HG02885 (cell line): ENCODE results near the gene MRFAP1L1.
"Not testable (repeated sequence)": the region's sequence is repeated elsewhere in the genome, so short reads cannot be mapped to it uniquely, and the experiment has no call there.

Experiments
- ATAC-seq: cut with Tn5 transposase; IDR thresholded peaks from one replicate; pipeline ENCODE4 v1.9.1; 2021; ENCODE audit warnings: mild to moderate bottlenecking; ENCODE audit not compliant: unreplicated experiment, poor library complexity

MRFAP1L1 gene

DNA sequence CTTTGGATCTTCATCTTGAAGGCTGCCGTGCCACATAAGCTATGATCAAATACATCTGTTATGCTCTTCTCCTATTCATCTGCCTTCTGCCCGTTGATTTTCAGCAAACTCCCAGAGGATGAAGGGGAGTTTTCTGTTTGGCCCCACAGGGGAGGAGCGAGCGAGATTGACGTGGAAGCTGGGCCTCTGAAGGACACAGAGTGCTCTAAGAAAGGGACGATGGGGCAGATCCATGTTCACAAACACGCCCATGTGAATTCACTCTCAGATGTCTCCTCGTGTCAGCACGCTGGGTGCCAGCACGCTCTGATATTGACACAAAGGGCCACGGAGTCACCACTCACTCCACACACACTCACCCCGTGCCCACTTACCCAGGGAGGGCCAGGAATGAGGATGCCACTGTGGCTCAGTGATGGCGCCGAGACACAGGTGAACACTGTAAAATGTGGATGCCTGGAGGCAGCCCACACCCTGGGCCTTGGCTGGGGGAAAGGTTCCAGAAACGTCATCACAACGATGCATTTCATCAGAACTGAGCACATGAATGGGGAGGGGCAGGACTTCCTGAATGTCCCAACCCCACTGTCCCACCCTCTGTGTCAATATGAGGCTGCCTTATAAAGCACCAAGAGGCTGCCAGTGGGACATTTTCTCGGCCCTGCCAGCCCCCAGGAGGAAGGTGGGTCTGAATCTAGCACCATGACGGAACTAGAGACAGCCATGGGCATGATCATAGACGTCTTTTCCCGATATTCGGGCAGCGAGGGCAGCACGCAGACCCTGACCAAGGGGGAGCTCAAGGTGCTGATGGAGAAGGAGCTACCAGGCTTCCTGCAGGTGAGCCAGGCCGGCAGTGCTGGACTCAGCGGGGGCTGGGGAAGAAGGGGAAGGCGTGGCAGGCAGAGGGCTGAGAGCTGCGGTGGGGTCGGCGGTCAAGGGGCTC is 16.2 kb downstream of the MRFAP1L1 start, which contains the start of gene S100P:
Gene S100P, plus strand, starts transcription at position 648 of the 946 bp plus-strand sequence. Its CDS starts 55 bp downstream, at position 703.
- ATAC-seq, result no peak

GRCh38 chr4:6692806-6693205 is 16.9 kb downstream of the MRFAP1L1 start:
- ATAC-seq, result no peak

DNA sequence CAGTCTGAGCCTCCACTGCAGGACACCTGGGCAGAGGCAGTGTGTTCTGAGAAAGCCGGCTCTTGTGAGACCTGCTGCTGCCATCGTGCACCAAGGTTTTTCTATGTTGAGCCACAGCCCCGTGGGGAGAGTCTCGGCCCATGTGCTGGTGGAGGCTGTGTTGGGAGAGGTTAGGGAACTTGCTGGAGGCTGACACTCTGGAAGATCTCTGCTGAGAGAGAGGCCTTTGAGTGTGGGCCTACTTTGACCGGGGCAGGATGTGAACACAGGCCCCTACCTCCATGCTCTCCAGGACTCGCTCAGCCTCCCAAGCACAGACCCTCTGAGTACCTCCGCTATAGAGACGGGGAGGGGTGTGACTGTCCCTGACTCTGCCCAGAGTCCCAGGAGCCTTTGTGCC is 17.3 kb downstream of the MRFAP1L1 start:
- no peak for ATAC-seq

GRCh38 chr4:6689506-6689960 is 20.1 kb downstream of the MRFAP1L1 start:
- no peak for ATAC-seq

GRCh38 chr4:6688879-6689505 is 20.7 kb downstream of the MRFAP1L1 start:
- ATAC-seq, result peak; percentile 92

GRCh38 chr4:6687947-6688878 is 21.5 kb downstream of the MRFAP1L1 start:
- ATAC-seq, result no peak

GRCh38 chr4:6686104-6686787 is 23.4 kb downstream of the MRFAP1L1 start:
- ATAC-seq, result no peak

DNA sequence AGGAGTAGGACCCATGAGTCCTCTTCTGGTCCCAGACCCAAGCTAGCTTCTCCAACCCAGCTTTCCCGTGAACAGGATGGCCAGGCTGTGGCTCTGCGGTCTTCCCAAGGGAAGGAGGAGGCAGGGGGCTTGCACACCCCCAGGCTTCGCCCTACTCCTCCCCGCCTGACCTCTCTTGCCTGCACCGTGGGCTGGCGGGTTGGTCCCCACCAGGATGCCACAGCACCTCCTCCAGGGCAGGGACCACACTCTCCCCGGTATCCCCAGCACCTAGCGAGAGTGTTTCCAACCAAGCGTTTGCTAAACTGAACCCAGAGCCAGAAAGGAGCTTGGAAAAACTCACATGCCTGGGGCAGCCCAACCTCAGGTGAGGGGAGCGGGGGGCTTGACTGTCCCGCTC is 25.0 kb downstream of the MRFAP1L1 start:
- no peak for ATAC-seq

DNA sequence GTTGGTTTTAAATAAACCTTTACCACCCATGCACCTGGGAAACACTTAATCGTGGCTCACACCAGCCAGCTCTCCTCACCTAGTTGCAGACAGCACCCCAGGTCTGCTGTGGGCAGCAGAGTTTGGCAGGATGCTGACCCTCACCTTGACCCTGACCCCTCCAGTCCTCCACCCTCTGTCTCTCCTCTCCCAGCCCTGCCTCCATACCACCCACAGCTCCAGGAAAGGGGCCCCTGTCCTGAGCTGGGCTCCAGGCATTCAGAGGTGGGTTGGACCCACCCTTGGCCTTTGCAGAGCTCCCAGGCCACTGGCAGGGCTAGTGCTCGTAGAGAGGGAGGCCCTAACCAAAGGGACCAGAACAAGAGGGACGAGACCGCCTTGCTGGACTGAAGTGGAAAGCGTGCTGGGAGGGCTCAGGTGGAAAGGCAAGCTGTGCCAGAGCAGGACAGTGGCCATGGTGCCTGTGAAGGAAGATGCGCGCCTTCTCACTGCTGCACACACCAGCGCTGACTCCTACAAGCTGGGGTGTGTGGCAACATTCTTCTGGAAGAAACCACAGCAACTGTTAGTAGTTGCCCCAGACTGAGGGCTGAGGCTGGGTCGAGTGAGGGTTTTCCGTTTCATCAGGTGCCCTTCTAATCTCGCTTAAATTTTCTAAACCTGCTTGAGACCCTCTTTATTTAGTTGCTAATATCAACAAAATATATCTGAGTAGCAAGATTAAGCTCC is 26.6 kb downstream of the MRFAP1L1 start:
- no peak for ATAC-seq

- ATAC-seq, result no peak
These were observed 28.5 kb downstream of the MRFAP1L1 start for GRCh38 chr4:6681191-6681590.

GRCh38 chr4:6680372-6681034 is 29.2 kb downstream of the MRFAP1L1 start:
- ATAC-seq, result no peak

GRCh38 chr4:6676722-6677558 is 32.7 kb downstream of the MRFAP1L1 start:
- no peak for ATAC-seq

GRCh38 chr4:6674500-6675149 is 35.0 kb downstream of the MRFAP1L1 start:
- peak; percentile 46 for ATAC-seq

DNA sequence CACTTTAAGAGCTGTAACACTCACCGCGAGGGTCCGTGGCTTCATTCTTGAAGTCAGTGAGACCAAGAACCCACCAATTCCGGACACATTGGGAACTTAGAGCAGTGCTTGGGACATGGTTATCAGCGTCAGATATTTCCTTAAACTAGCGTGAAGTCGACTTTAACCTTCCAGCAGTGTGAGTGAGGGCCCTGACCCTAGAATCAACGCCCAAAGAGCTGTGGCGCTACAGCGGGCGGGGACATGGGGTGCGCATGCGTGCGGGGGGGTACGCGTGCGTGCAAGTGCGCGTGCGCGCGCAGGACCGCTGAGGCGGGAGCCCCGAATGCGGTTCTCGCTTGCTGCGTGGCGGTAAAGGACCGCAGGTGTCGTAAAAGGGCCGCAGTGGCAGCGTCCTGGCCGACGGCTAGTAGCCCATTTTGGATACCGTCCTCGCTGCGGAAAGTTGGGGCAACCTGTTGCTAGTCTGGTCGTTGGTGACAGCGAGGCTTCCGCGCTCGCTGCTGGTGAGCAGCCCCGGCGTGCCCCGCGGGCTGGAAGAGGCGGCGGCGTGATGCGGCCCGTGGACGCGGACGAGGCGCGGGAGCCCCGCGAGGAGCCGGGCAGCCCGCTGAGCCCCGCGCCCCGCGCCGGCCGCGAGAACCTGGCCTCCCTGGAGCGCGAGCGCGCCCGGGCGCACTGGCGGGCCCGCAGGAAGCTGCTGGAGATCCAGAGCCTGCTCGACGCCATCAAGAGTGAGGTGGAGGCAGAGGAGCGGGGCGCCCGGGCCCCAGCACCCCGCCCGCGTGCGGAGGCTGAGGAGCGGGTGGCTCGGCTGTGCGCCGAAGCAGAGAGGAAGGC is 35.8 kb downstream of the MRFAP1L1 start:
- ATAC-seq, result peak; percentile 80

DNA sequence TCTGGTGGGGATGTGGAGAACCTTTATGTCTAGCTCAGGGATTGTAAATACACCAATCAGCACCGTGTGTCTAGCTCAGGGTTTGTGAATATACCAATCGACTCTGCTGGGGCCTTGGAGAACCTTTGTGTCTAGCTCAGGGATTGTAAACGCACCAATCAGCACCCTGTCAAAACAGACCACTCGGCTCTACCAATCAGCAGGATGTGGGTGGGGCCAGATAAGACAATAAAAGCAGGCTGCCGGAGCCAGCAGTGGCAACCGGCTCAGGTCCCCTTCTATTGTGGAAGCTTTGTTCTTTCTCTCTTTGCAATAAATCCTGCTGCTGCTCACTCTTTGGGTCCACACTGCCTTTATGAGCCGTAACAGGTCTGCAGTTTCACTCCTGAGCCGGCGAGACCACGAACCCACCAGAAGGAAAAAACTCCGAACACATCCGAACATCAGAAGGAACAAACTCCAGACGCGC is 36.4 kb downstream of the MRFAP1L1 start:
- not testable (repeated sequence) for ATAC-seq

GRCh38 chr4:6672541-6673190 is 37.0 kb downstream of the MRFAP1L1 start:
- not testable (repeated sequence) for ATAC-seq
